Activated effector memory CD4-positive, alpha-beta T cell treated with anti-CD3 and anti-CD28 coated beads, Interleukin-2, amount 50 U/mL, for 16 hours (primary cell): Measurements from ENCODE around the gene ING5.

Experiments
- DNase-seq: peaks from one replicate; pipeline ENCODE4 v3.0.0-alpha.2; 2020

Gene ING5

DNA sequence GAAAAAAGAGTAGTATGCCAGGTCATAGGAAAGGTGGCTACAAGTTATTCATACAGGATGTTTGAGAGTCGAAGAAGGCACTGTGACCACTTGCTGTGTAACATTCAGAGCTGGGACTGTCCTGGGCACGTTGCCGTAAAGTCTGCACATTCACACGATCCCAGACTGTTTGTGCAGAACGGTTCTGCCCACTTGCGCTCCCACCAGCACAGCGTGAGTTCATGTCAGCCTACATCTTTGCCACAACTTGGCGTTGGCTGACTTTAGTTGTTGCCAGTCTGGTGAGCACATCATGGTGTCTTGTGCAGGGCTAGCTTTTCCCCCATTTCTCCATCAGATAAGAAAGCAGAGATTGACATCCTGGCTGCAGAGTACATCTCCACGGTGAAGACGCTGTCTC lies 7.0 kb downstream of the ING5 start:
- no peak for DNase-seq

DNA sequence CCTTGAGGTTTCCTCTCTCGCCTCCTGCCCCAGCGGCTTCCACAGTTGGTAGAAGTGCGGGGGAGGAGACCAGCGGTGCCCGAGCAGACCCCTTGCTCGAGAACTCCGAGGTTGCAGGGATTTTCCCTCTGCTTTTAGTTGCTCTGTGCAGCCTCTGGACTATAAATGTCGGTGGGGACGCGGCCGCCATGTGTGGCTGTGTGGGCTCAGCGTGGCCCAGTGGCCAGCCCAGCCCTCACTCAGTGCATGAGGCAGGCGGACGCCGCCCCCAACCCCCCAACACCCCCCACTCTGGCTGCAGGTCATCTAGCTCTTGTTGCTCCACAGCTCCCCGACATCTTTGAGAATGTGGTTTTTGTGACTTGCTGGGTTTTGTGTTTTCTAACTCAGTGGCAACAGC lies 17.3 kb downstream of the ING5 start:
- DNase-seq, result no peak

DNA sequence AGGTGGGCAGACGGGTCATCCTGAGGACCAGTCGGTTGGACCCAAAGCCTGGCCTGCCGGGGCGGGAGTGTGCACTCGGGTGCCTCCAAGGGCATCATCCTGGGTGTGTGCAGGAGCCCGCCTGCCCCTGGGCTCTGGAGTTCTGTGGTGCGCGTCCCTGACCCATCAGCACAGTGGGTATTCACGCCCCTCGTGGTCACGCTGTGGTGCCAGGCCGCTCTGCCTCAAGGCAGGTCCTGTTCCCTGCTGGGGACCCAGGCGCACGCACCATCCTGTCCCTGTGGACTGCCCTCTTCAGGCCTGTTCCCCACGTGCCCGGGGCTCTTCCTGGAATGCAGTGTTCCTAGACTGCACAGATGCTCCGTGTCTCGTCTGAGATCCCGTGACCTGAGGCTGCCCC lies 18.3 kb downstream of the ING5 start:
- DNase-seq, result no peak

DNA sequence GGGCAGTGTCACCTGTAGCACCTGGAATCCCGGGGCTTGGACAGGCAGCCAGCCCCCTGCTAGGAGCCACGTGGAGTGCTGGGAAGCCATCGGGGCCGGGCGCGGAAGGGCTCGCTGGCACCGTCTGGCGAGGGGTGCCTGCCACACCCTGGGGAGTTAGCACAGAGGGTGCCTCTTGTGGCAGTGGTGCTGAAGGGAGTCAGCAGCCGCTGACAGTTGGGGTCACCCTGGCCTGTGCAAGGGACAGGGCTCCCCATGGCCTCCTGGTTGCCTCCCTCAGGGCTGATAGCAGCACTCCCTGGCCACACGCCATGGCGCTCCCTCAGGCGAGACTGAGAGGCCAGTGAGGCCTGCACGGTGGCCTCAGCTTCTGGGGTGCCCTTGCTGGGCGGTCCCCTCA lies 18.7 kb downstream of the ING5 start:
- no peak for DNase-seq

DNA sequence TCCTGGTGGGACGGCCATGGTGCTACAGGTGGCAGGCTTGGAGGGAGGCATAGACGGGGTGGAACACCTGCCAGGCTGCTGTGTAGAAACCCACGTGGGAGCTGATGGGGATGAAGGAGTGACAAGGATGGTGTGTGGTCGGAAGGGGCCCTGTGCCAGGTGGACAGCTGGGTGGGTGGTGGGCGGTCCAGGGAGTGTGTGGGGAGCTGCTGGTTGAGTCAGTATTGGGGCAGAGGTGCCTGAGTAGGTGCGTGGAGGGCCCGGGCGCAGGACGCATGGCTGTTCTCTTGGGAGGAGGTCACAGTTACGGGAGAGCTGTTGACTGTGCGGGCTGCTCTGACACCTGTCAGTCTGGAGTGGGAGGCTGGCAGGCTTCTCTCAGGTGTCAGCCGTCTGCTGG lies 20.0 kb downstream of the ING5 start:
- no peak for DNase-seq

DNA sequence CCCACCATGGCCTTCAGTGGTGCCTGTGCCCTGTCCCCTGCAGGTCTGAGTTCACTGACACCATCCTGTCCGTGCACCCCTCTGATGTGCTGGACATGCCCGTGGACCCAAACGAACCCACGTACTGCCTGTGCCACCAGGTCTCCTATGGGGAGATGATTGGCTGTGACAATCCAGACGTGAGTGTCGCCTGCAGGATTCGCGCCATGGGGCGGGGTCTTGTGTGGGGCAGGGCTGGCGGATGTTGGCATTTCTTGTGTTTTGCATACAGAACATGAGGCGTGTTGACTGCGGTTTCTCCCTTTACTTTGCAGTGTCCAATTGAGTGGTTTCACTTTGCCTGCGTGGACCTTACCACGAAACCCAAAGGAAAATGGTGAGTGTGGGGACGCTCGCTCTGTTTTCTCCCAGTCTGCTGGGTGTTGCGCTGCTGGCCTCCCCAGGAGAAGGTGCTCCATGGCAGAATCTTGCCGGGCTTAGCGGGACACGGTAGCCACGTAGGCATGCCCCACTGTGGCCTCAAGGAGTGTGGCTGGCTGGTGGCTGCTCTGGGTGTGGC lies 21.1 kb downstream of the ING5 start:
- no peak for DNase-seq

DNA sequence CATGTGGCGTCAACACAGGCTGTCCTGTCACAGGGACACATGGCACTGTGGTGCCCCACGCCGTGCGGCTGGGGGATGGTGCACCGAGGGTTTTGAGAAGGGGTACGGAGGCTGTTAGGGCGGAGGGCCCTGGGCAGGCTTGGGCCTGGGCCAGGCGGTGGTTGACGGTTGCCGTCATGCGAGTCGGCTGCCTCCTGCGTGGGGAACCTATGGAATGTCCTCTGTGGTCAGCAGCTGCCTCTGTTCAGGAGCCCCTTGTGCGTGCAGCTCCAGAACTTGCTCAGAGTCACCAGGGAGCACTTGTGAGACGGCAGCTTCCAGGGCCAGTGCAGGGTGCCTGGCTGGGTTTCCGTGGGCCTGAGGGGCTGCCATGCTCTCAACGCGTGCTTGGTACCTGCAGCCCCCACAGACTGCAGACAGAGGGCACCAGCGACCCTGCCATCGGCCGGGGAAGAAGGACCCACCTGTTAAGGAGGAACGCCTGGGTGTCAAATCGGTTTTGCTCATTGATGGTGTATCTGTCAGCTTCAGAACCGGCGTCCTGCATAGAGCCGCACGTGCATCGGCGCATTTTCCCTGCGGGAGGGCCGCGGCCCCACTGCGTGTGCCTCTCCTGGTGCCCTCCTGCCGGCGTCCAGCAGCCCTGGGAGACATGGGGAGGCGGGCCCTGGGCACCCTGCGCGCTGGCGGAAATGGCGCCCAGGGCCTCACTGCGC lies 22.6 kb downstream of the ING5 start:
- no peak for DNase-seq

DNA sequence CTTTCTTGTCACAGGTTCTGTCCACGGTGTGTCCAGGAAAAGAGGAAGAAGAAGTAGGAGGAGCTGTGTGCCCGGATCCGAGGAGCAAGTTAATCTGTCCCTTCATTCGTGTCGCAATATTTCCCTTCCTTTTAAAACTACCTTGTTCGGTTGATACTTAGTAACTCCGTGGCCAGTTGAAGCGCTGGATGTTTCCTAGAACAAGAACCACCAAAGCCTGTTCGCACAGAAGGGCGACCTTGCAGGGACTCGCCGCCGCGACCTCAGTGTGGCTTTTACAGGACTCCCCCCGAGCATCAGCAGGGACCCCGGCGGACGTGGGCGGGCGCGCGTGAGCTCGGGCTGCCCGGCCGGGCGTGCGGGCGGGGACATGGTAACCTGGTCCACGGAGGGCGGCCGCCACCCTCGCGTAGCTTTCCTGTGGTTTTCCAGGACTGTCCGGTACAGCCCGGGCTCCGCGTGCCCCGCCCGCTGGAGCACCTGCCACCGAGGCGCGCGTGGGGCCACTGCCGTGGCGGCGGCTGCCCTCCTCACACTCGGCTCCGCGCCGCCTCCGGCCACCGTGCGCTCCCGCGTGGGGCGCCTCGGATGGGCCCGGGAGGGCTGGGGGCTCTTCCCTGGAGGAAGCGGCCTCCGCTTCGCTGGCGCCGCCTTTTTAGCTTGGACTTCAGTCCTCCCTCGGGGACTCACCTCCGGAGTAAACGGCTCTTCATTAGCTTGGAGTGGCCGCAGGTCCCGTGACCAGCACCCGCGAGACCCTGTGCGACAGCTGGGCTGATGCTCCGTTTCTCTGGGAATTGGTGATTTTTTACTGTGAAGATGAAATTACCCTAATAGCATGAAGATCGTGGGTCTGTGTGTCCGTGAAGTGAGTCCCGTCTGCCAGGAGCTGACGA lies 23.4 kb downstream of the ING5 start:
- no peak for DNase-seq

DNA sequence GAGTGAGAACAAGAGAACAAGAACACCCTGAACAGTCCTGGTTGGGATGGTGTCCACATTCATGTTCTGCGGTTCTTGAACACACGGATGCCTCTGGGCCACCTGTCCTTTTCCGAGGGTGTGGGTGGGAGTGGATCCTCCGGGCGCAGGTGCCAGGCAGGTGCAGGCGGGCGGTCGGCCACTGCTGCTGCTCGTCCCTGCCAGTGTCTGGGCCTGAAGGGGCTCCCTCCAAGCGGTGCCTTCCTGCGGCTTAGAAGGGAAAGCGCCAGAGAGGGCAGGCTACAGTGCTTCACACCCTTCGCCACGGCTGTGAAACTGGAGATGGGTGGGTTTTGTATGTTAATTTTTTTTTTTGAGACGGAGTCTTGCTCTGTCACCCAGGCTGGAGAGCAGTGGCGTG lies 24.6 kb downstream of the ING5 start:
- DNase-seq, result no peak

DNA sequence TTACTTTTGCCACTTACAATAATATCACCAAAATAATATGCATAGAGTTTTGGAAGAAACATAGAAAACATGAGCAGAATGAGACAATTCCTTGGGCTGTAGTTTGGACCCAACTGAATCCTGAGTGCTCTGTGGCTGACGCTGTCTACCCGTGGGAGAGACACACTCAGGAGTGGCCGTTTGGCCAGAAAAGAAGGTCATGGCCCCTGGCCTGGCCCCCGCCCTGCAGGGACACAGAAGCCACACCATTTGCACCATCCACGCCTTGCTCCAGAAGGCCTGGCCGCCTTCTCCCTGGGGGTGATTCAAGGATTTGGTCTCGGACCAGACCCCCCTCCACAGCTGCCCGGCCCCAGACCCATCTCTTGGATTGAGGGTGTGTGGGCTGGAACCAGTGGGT lies 26.2 kb downstream of the ING5 start:
- no peak for DNase-seq

DNA sequence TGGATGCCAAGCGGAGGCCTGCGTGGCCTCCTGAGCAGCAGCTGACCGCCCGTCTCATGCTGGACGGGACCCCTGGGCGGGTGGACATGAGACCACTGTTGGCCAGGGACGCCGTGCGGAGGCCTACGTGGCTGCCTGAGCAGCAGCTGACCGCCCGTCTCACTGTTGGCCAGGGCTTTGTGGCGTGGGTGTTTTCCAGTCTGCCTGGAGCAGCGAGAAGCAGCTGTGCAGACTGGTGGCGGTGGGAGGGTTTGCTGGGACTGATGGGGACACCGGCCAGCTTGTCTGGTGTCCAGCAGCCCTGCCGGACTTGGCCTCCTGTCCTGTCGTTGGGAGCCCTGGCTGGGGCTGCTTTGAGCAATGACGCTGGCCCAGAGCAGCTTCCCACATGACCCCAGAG lies 26.8 kb downstream of the ING5 start:
- no peak for DNase-seq

DNA sequence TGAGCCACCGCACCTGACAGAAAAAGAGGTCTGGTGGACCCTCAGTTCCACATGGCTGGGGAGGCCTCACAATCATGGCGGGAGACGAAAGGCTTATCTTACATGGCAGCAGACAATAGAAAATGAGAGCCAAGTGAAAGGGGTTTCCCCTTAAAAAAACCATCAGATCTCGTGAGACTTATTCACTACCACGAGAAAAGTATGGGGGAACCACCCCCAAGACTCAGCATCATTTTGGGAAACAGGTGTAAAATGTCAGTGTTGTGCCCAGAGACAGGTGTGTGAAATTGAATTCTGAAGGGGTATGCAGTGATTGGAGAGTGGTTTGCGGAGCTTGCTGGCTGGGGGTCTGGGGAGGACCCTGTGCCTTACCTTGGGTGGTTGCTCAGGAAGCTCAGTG lies 28.0 kb downstream of the ING5 start:
- DNase-seq, result no peak

DNA sequence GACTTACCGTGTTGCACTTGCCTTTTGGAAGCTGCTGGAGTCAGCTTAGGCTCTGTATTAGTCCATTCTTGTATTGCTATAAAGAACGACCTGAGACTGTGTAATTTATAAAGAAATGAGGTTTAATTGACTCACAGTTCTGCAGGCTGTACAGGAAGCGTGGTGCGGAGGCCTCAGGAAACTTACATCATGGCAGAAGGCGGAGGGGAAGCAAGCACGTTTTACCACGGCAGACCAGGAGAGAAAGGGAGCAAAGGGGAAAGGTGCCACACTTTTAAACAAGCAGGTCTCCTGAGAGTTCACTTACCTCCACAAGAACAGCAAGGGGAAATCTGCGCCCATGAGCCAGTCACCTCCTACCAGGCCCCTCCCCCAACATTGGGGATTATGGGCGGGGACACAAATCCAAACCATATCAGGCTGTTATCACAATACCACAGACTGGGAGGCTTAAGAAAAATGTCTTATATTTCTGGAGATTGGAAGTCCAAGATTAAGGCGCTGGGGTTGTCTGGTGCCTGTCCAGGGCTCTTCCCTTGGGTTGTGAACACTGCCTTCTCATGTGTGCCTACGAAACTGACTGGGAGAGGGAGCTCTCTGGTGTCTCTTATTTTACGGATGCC lies 28.9 kb downstream of the ING5 start:
- no peak for DNase-seq

DNA sequence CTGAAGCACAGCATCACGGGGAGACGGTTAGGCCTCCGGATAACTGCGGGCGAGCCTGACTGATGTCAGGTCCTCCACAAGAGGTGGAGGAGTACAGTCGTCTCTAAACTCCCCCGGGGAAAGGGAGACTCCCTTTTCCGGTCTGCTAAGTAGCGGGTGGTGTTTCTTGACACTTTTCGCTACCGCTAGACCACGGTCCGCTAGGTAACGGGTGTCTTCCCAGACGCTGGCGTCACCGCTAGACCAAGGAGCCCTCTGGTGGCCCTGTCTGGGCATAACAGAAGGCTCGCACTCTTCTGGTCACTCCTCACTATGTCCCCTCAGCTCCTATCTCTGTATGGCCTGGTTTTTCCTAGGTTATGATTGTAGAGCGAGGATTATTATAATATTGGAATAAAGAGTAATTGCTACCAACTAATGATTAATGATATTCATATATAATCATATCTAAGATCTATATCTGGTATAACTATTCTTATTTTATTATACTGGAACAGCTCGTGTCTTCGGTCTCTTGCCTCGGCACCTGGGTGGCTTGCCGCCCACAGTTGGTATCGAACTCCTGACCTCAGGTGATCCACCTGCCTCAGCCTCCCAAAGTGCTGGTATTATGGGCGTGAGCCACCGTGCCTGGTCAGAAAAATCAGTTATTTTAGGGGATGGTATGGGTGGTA lies 30.8 kb downstream of the ING5 start:
- DNase-seq, result peak; percentile 87

DNA sequence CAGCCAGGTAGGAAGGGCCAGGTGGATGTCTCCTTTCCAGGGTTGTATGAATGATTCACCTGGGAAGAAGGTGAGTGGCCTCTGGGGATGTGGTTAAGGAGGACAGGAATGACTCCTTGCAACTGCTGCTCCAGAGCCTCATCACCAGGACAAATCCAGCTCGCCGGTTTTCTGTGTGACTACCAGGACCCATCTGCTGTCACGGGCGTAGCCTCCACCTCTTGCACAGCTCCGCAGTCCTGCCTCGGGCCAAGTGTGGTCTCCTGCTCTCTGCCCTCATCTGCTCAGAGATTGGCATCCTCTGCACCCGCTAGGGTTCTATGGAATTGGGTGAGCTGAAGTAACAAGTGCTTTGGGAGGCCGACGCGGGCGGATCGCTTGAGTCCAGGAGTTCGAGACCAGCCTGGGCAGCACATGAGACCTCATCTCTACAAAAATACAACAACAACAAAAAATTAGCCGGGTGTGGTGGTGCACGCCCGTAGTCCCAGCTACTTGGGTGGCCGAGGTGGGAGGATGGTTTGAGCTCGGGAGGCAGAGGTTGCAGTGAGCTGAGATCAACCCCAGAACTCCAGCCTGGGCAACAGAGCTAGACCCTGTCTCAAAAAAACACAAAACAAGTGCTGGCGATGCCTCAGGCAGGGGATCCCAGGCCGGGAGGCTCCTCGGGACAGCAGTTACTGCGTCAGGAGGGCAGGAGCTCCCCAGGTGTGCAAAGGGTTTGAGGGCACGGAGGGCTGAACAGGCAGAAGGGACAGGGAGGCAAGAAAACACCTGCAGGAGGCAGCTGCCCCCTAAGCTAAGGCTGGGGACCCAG lies 31.8 kb downstream of the ING5 start:
- no peak for DNase-seq

DNA sequence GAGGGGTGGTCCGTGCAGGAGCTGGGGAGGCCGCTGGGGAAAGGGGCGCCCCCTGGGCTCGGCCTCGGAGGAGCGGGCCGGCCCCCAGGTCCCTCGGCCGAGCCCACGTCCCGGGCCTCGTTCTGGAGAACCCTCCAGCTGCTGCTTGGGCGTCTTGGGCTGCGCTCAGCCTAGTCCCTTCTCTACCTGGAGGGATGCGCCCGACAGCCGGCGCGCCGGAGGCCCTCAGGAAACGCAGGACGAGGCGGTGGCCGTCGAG lies 32.3 kb downstream of the ING5 start:
- no peak for DNase-seq

DNA sequence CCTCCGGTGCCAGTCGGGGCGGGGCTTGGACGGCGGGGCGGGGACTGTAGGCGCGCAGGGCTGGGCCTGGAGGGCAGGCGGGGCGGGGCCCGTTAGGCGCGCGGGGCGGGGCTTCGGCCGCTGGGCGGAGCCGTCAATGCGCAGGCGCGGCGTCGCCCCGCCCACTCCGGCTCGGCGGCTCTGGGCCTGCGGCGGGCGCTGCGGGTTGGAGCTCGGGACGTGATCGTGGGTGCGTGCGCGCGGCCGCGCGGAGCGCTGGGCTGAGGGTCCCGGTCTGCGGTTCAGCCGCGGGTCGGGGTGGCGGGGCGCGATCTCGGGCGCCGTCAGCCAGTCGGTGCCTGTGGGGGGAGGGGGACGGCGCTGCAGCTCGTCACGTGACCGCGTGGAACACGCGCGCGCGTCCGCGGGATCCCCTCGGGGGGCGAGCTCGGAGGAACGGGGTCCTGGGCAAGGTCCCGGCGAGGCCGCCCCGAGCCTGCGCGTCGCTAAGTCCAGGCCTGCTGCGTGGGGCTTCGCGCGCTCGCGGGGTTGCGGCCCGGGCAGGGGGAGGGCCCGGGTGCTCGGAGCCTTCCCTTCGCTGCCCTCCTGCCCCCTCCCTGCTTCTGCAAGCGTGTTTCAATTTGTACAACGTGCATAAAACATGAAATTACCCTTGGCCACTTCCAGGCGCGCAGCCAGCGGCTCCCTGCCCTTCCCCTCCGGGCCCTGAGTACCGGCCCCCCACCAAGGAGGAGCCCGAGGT lies 32.8 kb downstream of the ING5 start, which contains the start of gene D2HGDH:
Gene D2HGDH (plus strand): TSS at position 164 of the 742 bp plus-strand sequence. CDS start 595 bp downstream, outside the sequence.
- DNase-seq, result peak; percentile 97

DNA sequence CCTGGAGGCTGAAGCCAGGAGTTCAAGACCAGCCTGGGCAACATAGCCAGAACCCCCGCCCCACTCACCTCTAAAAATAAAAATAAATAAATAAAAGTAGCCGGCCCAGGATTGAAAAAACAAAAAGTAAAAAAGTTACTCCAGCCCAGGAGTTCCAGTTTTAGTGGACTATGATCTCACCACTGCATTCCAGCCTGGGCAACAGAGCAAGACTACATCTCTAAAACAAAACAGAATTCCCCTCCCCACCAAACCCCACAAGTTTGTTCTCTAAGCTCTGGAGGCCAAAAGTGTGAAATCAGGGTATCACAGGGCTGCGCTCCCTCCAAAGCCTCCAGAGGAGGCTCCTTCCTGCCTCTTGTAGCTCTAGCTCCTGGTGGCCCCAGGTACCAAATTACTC lies 34.3 kb downstream of the ING5 start:
- no peak for DNase-seq

DNA sequence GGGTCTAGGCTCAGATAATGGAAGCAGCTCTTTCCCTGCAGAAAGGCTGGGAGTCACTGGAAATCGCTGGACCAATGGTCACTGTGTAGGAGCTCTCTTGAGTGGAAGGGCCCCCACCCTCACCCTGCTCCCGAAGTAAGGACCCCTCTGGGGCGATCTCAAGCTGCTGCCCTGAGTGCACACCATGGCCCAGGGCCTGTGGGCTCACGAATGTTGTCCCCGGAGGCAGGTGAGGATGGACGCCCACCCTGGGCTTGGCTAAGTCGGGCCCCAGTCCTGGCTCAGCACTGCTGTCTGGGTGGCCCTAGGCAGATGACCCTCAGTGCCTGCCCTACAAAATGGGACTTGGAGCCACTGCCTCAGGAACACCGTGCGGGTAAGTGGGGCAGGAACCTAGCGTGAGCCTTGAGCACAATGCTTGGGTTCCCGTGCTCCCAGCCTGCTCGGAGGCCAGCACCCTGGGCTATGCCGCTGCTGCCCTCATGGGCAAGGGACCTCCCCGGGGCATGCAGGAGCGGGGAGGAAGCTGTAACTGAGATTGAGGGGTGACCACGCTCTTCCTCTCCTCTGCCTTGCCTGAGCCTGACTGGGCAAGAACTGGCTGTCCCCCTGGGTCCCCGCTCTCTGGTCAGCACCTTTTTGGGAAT lies 36.3 kb downstream of the ING5 start:
- DNase-seq, result no peak

DNA sequence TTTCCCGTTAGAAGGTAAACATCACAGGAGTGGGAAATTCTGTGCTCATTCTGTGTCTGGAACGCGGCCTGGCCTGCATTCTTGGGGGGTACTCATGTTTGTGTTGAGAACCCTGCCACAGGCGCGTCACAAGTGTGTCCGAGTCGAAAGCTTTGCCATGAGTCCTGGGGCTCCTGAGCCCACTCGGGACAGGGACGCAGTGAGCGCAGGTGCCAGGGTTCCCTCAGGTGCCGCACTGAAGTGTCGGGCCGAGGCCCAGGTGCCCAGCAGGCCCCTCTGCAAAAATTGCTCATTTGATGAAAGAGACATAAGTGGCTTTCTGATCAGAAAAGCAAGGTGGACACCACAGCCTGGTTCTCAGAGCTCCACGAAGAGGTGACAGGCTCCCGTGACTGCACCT lies 37.3 kb downstream of the ING5 start:
- no peak for DNase-seq

DNA sequence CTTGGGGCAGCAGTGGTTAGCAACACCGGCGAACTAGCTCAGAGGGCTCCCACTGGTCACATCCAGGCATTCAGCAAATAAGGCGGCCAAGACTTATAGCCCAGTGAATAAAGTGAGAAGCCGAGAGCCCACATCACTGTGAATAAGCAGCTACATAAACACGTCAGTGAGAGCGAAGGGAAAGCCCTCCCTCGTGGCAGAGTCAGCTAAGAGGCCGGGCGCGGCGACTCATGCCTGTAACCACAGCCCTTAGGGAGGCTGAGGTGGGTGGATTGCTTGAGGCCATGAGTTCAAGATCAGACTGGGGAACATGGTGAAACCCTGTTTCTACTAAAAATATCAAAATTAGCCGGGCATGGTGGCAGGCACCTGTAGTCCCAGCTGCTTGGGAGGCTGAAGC lies 37.8 kb downstream of the ING5 start:
- peak; percentile 85 for DNase-seq
